Thyroid gland (tissue), 4 donors: ENCODE data around the gene RB1. TPM values are rescaled to one million over a fixed set of nuclear protein-coding genes. Genes with fewer than 3 reads are reported as not detected.

Source experiments
- DNase-seq, 2 donors: peaks; one replicate each; pipeline ENCODE4 v3.0.0-alpha.2; 2019
- H3K27ac ChIP-seq, 3 donors: fragments of 200-600 bp; sonication (generic); 1 replicate in 2 of 3; 2 replicates in 1 of 3; pipeline ENCODE4 v1.5.1; 2016 to 2019; ENCODE audit warnings: mild to moderate bottlenecking in 1 of 3, moderate library complexity in 1 of 3
- H3K27me3 ChIP-seq: fragments of 200-600 bp; sonication (generic); one replicate; pipeline ENCODE4 v1.5.1; 2019
- H3K36me3 ChIP-seq, 2 donors: fragments of 200-600 bp; sonication (generic); one replicate each; pipeline ENCODE4 v1.5.1; 2016 to 2019
- H3K4me1 ChIP-seq, 2 donors: fragments of 200-600 bp; sonication (generic); one replicate each; pipeline ENCODE4 v1.5.1; 2017 to 2019
- H3K4me3 ChIP-seq, 3 donors: fragments of 200-600 bp; sonication (generic); replicated peaks in 1 of 3; 1 replicate in 2 of 3; 2 replicates in 1 of 3; pipeline ENCODE4 v1.5.1; 2016; ENCODE audit warnings: mild to moderate bottlenecking in 1 of 3
- H3K9me3 ChIP-seq: fragments of 200-600 bp; sonication (generic); one replicate; pipeline ENCODE4 v1.5.1; 2017
- POLR2A ChIP-seq, 2 donors: fragments of 450-650 bp; IDR thresholded peaks; one replicate each; pipeline ENCODE4 v1.6.1; 2017; ENCODE audit warnings: antibody characterized with exemption in 2 of 2, mild to moderate bottlenecking in 2 of 2, moderate library complexity in 1 of 2
- WGBS, 2 donors: methylation state at CpG; one replicate each; pipeline ENCODE4 v1.1.5; 2017; 5-methylcytosine and 5-hydroxymethylcytosine counted together
- intact Hi-C: fragments of 100-400 bp; cut with DNase I; formaldehyde crosslinking; loops from one replicate; pipeline ENCODE4 v1.15.1; 2023
- total RNA-seq, 4 donors: library from RNA; depleted of rRNA; stranded (reverse); fragments of >200 nt; gene quantifications; one replicate each; pipeline ENCODE4 v1.2.3, GENCODE V29; 2016
- TF ChIP-seq, protein P1 (sequence below), 6 experiments: fragments of 200-600 bp in 3 of 6; fragments of 450-650 bp in 3 of 6; sonication (generic) in 3 of 6; IDR thresholded peaks; one replicate each; pipeline ENCODE4 v1.5.1; 2016 to 2019; ENCODE audit warnings: antibody characterized with exemption in 6 of 6, mild to moderate bottlenecking in 2 of 6, inconsistent platforms in 1 of 6, moderate library complexity in 1 of 6

The RB1 gene
- total RNA-seq, 4 donors from 2014 or later = 38.5 to 62.1 (median 41.8) TPM

DNA sequence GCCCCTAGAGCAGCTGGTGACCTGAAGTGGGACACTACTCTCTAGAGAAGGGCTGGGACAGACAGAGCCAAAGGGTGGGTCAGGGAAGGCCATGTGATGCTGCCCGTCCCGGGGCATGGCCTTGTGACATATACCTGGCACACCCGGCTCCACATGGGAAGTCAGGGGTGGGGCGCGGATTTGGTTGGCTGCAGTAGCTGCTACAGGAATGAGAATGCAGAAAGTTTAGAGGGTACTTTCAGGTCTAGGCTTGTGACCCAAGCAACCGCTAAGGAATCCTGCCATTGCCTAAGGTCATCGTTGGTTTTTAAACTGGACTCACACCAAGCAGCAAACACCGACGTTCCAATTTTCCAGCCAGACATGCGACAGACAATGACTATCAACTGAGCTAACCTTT, 203.5 kb downstream of the RB1 start:
- Histone ChIP-seq H3K4me1 (no peaks in the 10 kb centered on the region), H3K9me3 (no peaks in the 10 kb centered on the region), H3K36me3 (peaks cover 0 to 4% of the 10 kb centered on the region in 2 donors), H3K4me3 (no peak overlapping the region), H3K27me3 (no peaks in the 10 kb centered on the region), H3K27ac (peak overlapping the region in 1 of 3 donors; percentile 8)
- TF ChIP-seq, protein P1, sequence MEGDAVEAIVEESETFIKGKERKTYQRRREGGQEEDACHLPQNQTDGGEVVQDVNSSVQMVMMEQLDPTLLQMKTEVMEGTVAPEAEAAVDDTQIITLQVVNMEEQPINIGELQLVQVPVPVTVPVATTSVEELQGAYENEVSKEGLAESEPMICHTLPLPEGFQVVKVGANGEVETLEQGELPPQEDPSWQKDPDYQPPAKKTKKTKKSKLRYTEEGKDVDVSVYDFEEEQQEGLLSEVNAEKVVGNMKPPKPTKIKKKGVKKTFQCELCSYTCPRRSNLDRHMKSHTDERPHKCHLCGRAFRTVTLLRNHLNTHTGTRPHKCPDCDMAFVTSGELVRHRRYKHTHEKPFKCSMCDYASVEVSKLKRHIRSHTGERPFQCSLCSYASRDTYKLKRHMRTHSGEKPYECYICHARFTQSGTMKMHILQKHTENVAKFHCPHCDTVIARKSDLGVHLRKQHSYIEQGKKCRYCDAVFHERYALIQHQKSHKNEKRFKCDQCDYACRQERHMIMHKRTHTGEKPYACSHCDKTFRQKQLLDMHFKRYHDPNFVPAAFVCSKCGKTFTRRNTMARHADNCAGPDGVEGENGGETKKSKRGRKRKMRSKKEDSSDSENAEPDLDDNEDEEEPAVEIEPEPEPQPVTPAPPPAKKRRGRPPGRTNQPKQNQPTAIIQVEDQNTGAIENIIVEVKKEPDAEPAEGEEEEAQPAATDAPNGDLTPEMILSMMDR (IDR thresholded peaks at IDR 0.05) = no peak
- no peak for TF ChIP-seq POLR2A (IDR thresholded peaks at IDR 0.05)
- intact Hi-C loops = no loop called here
- 82 to 88% methylated on average over 10 of the region's 10 CpGs for WGBS, 2 donors
- DNase-seq = no peak

DNA sequence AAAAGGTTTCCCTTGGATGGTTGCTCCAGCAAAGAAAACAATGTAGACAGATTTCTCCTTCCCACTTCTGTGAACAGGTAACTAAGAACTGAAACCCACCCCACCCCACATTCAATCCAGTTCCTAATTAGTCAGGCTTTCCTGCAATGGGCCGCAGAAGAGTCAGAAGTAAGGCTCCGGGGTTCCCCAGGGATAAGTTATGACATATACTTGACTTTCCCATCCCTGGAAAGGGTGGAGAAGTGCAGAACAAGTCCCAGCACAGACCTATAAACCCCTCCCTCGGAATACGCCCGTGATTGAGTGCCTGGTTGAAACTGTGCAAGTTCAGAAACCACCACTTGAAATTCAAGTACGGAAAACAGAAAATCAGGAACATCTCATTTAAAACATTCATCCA, 204.5 kb downstream of the RB1 start:
- Histone ChIP-seq H3K36me3 (peaks cover 0 to 4% of the 10 kb centered on the region in 2 donors), H3K27ac (no peak overlapping the region), H3K4me1 (no peaks in the 10 kb centered on the region), H3K27me3 (no peaks in the 10 kb centered on the region), H3K4me3 (no peak overlapping the region), H3K9me3 (no peaks in the 10 kb centered on the region)
- DNase-seq = no peak
- no peak for TF ChIP-seq POLR2A (IDR thresholded peaks at IDR 0.05)
- TF ChIP-seq, protein P1 (IDR thresholded peaks at IDR 0.05) = no peak
- intact Hi-C loops = no loop called here
- 89 to 92% methylated on average over 6 of the region's 6 CpGs for WGBS, 2 donors

DNA sequence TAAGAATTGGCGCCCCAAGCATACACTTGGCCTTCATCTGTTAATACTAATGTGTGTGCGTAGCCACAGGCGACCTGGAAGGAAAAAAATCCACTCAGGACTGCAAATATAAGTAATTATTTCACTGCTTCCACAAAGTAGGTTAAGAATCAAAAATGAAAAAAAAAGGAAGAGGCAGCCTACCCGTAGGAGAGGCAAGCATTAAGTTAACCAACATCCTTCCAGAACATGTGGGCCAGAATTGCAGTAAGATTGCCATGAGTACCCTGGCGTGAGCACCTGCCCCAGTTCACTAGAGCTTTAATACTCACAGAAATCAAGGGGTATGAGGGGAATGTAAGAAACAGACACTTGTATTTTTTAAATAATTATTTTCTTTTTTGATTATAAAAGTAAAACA, 207.1 kb downstream of the RB1 start:
- peaks cover 0 to 4% of the 10 kb centered on the region in 2 donors for H3K36me3 ChIP-seq
- WGBS, 2 donors = 92 to 94% methylated on average over 5 of the region's 5 CpGs

DNA sequence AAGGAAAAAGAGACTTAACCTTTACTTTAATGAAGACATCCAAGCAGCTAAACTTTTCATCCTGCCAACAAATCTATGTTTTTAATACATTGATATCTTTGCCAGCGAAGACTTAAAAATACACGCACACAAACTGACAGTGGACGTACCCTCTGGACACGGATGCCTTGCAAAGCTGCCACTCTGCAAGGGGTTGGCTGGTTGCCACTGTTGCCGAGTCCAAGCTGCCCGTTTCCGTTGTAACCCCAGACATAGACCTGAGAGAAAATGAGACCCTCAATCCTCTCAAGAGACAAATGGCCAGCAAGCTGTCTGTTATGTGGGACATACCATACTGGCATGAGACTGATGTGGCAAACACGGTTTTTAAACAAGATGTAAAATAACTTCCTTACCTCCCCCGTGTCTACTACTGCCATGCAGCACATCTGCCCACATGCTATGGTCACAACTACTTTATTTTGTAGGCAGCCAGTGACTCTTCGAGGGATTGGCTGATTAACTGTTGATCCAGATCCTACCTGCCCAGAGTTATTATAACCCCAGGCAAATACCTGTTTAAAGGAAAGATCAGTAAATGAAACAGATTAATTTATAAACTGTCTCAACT, 208.2 kb downstream of the RB1 start:
- DNase-seq = no peak
- TF ChIP-seq, protein P1 (IDR thresholded peaks at IDR 0.05) = no peak
- peaks cover 0 to 4% of the 10 kb centered on the region in 2 donors for H3K36me3 ChIP-seq
- H3K27ac ChIP-seq = no peak overlapping the region
- intact Hi-C loops = no loop called here
- H3K27me3 ChIP-seq = no peaks in the 10 kb centered on the region
- no peaks in the 10 kb centered on the region for H3K9me3 ChIP-seq
- H3K4me1 ChIP-seq = no peaks in the 10 kb centered on the region
- 85 to 92% methylated on average over 10 of the region's 10 CpGs for WGBS, 2 donors
- no peak overlapping the region for H3K4me3 ChIP-seq

More for the DNA sequence above, 207.1 kb downstream of the RB1 start:
- Histone ChIP-seq H3K4me1 (no peaks in the 10 kb centered on the region), H3K27ac (no peak overlapping the region), H3K4me3 (no peak overlapping the region), H3K27me3 (no peaks in the 10 kb centered on the region), H3K9me3 (no peaks in the 10 kb centered on the region)
- TF ChIP-seq, protein P1 (IDR thresholded peaks at IDR 0.05) = no peak
- no peak for TF ChIP-seq POLR2A (IDR thresholded peaks at IDR 0.05)
- no peak for DNase-seq
- intact Hi-C loops = no loop called here

DNA sequence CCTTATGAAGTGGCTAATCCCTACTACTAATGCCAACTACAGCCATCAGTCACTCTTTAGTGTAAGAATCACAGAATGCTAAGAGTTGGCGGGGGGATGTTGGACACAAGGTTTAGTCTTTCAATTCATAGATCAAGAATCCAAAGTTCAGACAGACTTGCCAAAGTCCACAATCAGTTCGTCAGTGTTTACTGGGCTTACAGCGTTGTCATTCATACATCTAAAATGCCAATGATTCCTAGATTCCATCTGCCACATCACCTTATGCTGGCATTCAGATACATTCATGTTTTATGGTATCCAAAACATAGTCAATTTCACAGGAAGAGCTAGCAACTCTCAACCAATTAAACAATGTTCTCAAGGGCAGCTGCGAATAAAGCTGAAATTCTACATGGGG, 211.2 kb downstream of the RB1 start:
- Histone ChIP-seq H3K27me3 (no peaks in the 10 kb centered on the region), H3K27ac (no peak overlapping the region), H3K36me3 (peaks cover 0 to 4% of the 10 kb centered on the region in 2 donors), H3K4me3 (no peak overlapping the region), H3K9me3 (no peaks in the 10 kb centered on the region), H3K4me1 (no peaks in the 10 kb centered on the region)
- no peak for DNase-seq
- intact Hi-C loops = no loop called here
- TF ChIP-seq POLR2A (IDR thresholded peaks at IDR 0.05) = no peak
- TF ChIP-seq, protein P1 (IDR thresholded peaks at IDR 0.05) = no peak
- WGBS, 2 donors = 91 to 99% methylated on average over 4 of the region's 4 CpGs
